HG03108 (cell line): Measurements from ENCODE around the gene FGGY.
A peak's percentile ranks its signal among the peaks of the same experiment; 100 is the strongest.

Experiments used
- ATAC-seq: cut with Tn5 transposase; IDR thresholded peaks from one replicate; pipeline ENCODE4 v1.9.1; 2021; ENCODE audit warnings: moderate library complexity; ENCODE audit not compliant: unreplicated experiment

Gene FGGY

DNA sequence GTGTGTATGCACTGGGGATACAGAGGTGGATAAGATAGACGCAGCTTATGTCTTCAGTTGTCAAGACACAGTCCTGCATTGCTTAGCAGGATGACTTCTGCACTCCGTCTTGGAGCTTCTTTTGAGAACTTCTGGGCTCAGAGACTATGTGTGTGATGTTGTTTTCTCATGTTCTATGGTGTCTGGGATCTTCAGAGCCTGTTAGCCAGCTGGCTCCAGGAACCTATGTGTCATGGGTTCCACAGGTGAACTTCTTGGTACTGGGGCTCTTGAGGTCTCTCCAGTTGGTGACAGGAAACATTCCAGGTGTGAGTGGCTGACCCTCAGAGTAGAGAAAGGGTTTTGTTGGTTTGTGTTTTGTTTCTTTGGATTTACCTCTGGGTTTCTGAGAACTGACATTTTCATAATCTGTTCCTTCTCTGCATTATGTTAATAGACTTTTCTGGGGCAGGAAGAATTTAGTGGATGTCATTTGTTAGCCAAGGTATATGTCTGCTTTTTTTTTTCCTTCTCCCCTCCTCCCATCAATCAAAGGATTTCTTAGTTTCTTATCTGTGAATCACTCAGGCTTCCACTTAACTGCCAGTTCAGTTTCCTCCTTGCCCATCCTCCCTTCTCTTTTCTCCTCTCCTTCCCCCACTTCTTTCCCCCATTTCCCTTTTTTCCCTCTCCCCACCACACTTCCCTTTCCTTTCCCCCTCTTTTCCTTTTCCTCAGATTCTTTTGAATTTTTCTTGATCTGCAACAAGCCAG lies 18.1 kb downstream of the FGGY start:
- ATAC-seq = no peak

DNA sequence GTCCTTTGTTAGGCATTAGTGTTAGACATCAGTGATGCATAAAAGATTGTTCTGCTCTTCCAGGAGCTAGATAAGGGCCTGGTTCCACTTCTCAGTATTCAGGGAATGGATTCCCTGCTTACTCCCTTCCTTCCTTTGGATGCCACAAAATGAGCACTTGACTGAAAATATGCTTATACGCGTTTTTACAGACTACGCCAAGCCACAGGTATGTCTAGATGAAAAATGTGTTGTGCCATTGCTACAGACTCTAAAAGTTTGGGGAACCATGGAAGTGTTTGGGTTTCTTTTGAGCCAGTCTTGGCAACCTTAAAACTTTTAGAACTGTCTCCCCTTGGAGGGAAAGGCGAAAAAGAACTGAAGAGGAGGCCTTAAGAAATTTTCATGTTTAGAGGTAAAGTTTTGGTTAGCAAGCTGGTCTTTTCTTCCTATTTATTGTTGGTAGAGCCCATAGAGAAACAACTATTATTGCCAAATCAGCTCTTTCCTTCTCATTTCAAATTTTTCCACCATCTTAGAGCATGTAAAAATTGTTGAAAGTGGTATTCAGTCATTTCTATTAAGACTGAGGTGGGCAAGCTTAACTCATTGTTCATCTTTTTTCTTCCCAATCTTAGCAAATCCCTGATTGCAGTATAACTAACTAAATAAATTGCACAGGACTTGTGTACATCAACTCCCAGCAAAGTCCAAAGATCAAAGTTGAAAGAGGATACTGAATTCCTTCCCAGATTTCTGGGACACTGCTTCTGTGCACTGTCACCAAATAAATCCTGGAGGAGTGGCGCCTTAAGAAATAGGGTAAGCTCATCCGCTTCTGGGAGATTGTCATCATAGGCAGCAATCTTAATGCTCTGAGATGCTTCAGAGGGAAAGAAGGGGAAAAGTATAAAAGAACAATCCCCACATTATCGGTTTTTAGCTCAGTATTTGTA lies 18.9 kb downstream of the FGGY start:
- no peak for ATAC-seq

DNA sequence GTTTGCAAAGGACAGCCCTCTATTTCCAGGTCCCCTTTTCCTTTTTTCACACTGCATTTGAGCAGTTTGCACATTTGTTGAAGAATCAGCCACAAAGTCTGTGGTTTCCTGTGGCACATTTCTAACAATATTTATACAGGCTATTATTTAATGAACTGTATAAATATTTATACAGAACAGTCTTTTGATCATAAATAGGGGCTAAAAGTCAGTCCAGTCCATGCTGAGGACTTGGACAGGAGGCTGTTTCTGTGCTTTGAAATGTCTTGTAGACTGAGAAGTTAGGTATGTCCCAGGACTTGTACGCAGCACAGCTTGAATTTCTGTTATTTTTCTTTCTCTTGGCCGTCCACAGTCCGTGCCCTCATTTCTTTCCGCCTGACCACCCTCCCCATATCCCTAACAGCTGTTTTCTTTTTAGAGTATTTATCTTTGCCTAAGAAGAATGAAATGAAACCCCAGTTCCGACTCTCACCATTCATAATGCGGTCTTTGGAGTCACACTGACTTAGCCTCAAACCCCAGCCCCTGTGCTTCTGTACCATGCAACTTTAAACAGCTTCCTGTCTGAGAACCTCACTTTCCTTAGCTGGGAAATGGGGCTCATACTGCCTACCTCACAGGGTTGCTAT lies 19.7 kb downstream of the FGGY start:
- peak; percentile 76 for ATAC-seq

DNA sequence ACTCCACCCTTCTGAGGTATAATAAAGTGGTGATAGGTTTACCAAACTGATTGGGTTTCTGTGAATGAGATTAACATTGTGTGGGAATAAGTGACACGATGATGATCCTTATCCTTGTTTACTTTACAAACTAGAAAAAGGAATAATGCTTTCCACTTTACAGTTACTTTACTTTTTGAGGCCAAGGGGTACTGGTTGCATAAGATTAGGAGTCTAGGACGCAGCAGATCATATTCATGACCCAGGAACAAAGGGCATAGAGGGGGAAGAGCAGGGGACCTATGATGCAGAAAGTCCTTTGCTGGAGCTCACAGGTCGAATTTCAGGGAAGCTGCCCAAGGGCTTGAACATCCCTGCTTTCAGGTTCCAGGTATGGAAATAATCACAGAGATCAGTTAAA lies 20.4 kb downstream of the FGGY start:
- ATAC-seq = no peak

DNA sequence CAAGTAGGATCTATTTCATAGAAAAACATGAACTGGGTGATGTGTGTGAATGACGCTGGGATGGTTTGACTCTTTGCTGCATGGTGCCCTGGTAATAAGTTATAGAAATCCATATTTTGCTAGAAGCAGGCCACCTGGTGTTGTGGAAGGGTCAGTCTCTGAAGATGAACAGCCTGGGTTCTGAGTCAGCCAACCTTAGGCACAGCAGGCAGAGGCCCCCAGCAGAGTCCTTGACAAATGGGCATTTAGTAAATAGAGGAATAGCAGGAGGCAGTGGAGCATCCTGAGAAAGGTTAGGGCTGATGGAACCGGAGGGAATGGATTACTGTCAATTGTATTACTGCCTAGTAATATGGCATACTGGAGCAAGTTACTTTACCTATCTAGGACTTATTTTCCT lies 20.9 kb downstream of the FGGY start:
- ATAC-seq = no peak

DNA sequence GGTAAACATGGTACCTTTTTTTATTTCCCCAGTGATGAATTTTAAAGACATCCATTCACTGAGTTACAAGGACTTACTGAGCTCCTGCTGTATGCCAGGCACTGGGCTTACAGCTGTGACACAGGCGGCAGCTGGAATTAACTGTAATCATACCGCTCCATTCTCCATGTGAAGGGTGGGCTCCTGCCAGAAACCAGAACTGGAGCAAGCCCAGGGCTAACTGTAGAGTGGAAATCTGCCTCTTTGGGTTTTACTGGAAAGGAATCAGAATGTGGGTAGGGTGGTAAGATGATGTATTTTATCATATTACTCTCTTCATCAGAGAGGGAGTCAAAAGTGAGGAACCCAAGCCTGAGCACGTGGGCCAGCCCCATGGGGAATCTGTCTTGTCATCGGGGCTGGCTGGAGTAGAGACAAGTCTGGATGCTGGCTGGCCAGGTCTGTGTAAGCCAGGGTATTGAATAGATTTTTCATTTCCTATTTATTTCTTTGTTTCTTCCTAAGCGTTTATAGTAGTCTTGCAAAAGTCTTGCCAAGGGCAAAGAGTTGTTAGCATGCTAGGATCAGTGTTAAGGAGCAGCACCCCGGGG lies 21.5 kb downstream of the FGGY start:
- ATAC-seq = no peak

DNA sequence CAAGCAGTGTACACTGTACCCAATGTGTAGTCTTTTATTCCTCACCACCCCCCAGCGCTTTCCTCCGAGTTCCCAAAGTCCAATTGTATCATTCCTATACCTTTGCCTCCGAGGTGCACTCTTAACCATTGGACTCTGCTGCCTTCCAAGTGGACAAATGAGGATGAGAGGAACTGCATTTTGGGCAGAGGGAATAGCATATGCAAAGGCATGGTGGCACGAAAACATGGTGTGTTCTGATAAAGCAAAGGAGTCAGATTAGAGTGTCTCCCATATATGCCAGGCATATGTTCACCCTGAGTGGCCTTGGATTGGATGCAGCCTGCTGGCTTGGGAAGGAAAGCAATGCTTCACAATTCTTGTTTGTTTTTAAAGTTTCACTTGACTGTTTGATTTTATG lies 25.5 kb downstream of the FGGY start:
- ATAC-seq = no peak

DNA sequence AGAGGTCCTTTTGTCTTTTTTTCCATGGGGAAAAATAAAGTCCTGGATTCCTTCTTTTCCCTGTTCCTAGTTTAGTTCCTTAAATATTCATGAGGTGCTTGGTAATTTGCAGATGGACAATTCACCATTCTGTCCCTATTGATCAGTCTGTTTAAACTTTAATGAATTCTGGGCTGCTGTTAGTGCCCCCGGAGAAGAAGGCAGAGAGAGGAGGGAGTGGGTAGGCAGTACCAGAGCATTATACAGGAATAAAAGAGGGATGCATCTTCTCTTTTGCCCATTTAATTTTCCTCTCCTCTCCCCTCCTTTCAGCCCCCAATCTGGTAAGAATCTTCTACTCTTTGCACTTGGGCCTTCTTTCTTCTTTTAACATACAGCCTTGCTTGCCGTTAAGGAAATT lies 25.9 kb downstream of the FGGY start:
- no peak for ATAC-seq

DNA sequence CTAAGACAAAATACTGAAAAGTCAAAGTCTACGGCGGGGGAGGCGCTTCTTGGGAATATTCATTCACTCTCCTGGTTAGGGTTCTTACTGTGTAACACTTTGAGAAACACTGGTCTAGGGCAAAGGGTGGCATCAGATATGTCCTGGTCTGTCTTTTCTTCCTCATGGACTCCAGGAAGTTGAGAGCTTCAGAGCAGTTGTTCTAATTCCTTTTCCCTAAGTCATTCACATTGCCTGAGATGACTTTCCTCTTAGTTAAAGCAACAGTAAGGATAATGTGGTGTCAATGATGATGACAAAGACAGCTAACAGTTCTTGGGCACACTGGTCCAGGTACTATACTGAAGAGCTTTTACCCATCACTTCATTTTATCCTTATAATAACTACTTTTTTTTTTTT lies 27.0 kb downstream of the FGGY start:
- ATAC-seq = no peak

DNA sequence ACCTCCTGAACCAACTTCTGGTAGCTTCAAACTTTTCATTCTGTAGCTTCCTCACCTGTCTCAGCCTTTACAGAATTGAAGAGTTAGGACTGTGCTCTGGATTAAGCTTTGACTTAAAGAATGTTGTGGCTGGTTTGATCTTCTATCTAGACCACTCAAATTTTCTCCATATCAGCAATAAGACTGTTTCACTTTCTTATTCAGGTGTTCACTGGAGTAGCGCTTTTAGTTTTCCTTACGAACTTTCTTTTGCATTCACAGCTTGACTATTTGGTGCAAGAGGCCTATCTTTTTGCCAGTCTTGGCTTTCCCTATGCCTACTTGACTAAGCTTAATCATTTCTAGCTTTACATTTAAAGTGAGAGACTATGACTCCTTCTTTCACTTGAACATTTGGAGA lies 31.5 kb downstream of the FGGY start:
- ATAC-seq = no peak

DNA sequence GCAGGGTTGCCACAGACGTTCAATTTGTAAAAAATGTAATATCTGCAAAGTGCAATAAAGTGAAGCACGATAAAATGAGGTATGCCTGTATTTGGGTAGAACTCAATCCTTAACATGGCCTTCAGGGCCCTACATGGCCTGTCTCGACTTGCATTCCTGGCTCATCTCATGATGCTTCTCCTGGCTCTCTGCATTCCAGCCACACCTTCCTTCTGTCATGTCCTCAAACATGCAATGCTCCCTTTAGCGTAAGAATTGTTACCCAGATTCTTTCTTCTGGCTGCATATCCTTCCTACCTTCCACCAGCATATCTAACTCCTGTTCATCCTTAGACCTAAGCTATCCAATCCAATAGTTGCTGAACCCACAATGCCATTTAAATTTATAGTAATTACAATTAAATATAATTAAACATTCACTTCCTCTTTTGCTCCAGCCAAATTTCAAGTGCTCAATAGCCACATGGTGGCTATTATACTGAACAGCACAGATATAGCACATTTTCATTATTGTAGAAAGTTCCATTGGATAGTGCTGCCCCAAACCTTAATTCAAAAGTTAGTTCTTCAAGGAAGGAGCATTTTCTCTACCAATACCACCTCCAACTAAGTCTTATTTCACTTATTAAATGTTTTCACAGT lies 32.6 kb downstream of the FGGY start:
- no peak for ATAC-seq

DNA sequence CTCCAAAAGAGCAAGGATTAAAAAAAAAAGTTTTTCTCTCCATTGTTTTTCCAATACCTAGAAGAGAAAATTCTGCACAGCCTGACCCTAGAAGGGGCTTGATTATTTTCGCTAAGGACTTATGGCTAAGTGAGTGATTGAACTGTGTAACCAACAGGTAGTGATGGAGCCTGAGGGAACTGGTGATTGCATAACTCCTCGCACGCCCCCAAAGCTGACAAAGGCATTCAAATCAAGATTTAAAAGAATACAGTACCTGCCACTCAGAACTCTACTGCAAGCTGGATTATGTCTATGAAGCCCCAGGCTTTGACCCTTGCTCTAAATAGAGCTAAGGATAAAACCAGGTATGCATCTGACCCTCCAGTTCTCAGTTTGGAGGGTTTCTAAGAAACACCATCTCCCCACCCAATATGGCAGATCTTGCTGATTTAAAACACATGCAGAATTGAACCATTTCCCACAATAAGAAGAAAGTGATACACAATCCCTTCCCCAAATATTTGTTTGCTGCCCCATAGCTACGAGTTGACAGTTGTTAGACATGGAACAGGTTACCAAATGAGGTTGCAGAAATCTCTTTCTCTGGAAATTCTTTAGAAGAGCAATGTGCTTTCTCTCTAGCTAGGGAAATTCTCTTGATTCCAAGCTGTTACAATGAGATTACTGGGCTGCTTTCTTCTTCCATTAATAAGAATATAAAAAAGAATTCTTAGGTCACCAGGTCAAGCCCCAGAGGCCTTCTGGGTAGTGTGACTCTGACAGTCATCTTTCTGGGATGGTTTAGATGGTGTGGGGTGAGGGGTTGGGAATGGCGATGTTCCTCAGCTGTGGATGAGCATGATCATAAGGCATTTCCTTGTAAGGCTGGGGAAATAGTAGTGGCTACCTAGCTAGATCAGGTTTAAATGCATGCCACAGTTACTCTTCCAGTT lies 35.1 kb downstream of the FGGY start:
- no peak for ATAC-seq

DNA sequence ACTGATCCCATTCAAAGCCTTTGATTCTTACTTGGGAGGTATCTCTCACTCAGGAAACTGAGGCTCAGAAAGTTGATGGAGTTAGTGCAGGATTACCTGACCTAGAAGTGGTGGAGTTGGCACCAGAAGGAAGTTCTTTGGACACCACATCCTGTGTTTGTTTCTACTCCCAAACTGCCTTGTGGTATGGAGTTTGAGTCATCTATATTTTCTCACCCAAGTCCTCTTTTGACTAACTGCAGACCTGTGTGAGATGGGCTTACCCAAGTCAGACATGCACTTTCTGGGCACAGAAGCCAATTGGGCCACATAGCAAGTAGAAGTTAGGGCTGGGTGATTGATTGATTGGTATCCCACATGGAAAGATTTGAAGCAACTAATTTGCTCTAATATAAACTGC lies 36.1 kb downstream of the FGGY start:
- peak; percentile 66 for ATAC-seq

DNA sequence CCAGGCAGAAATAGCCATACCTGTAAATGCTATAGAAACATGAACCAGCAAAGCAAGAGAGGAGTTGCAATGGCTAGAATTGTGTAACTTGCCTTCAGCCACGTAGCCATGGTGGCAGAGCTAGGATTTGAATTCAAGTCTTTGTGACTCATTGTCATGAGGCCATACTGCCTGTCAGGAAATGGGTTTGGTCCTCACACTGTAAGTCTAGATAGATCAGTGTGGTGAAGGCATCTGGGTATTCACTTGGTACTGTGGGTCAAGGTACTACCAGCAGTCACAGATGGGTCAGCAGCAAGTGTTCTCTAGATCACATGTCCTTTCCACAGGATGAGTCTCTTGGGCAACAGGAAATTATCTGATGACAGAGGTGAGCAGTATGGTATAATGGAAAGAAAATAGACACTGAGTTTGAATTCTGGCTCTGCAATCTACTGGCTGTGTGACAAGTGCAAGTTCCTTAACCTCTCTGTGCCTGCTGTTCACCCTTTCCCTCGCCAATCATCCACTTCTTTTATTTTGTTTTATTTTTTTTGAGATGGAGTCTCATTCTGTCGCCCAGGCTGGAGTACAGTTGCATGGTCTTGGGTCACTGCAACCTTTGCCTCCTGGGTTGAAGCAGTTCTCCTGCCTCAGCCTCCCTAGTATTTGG lies 36.9 kb downstream of the FGGY start:
- no peak for ATAC-seq

DNA sequence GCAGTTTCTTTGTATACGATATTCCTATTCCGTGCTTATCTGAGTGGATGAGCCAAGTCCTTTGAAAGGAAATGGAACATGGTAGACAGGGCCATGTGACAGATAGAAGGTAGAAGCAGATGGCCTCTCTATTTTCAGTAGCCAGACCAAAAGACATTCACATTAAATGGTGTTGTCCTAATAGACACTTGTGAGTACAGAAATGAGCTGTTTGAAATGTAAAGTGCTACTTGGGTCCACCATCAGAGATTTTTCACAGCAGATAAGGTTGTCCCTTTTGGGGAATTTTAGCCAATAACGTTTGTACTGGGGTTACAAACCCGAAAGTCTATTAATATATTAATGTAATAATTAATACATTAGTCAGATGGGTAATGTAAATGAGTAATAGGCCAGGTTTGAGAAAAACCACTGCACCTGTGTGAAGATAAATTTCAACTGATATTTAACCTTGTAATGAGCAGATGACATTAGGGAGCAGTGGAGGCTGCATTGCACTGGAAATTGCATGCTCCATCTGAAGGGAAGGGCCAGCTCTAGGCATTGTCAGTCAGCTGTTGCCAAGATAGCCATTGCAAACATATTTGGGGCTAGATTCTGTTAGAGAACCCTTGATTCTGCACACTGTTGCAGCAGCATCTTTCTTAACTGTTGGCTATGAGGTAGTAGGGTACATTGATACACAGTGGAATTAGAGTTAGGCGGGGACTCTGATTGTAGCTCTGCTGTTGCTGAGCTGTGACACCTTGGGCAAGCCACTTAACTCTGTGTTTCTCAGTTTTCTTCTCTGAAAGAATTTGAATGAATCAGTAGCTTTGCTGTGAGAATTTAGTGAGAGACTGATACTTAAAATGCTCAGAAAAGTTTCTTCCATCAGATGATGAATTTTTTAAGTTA lies 43.8 kb downstream of the FGGY start:
- ATAC-seq = peak; percentile 69

DNA sequence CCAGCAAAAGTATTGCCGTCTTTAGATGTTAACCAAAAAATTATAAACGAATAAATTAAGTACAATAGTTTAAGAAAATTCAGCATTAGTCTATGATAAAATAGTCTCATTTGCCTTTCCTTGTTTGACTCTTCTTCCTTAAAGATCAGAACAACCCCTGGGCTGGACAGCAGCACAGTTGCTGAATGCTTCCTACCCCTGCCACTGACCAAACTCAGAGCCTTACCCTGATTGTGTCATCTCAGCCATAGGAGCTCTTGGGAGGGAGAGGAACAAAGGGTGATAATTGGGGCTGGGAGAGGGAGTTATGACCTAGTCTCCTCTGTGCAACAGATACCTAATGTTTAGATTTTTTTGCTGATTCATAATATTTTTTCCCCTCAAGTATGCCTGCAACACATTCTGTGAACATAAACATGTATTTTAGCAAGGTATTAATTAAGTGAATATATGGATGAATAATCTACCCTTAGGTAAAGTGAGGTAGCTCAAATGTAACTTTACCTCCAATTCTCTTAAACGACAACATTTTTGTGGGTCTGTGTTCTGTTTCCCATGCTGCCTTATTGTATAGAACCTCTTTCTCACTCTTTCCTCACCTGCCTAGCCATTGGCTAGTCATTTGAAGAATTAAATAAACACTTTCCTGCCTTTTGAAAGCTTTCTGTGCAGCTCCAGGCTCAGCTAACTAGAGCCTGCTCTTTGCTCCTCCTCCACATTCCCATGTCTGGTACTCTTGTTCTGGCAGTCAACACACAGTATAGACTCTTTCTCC lies 46.1 kb downstream of the FGGY start:
- ATAC-seq = no peak

DNA sequence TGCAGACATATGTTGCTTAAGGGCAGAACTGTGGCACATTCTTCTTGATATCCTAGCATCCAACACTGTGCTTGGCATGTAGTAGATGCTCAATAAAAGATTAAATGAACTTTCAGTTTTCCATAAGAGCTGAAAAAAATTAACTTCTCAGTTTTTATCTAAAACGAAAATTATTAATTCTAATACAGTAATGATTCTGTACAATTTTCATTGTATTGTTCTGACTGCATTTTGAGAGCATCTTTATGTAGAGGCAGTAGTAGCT lies 46.6 kb downstream of the FGGY start:
- ATAC-seq = no peak

DNA sequence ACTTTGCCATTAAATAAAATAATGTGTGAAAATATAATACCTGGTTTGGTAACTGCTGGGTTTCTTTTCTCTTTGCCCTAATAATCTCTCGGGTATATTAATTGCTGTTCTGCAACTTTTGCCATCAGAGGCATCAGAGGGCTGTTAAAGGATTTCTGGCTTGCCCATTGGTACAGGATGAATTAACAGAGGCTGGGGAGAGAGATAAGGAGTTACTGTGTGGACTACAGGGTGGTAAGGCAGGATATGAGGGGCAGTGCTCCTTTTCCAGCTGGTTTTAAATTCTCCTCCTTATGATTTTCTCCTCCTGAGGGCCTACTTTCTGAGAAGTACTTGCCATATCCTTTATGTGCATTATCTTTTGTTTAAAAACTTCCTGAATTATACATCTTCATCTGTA lies 48.3 kb downstream of the FGGY start:
- ATAC-seq = no peak
